ENCODE measurements around the gene C11orf52. TPM values are rescaled to one million over a fixed set of nuclear protein-coding genes. Genes with fewer than 3 reads are reported as not detected.

The C11orf52 gene
- total and polyA plus RNA-seq, 2 of the 13 experiments (the other 11 are each of a cell fraction or from before 2014, with no cell fraction given), result 7.4 to 11.0 TPM

DNA sequence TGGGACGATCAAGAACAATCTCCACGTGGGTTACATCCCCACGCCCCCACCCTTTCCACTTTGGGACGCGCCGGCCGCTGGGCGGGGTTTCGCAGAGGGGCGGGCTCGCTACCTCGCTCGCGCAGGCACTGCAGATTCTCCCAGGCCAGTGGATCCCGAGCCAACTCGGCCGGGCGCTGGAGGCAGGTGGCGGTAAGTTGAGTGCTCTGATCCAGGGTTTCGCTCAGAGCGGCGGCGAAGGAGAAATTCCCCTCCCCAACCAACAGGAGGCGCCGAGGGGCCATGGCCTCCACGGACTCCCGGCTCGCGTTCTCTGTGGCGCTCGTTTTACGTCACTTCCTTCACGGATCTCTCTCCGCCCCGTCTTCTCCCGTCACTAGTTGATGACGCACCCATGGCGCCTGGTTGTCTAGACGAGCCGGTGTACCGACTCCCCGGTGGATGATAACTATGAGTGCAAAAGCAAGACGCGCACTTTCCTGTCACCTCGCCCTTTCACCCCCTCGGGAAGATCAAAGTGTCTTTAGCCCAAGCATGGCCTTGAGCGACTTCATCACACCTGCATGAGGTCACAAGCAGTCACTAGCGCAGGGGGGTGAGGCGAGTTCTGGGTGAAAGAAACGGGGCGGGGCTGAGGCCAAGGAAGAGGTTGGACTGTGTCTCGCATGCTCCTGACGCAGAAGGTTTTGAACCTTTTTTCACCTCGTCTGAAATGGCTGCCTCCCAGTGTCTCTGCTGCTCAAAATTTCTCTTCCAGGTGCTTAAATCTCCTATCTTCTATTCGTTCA is 39.7 kb upstream of the C11orf52 start, which contains the start of the genes CFAP68 and FDXACB1 (continued):
- TF ChIP-seq PCBP1 (IDR thresholded peaks at IDR 0.05; ENCODE audit: borderline replicate concordance, low read depth, low read length) (0 out of 2 replicates have a peak, but pooled peaks have one; percentile 80), HES4 (CRISPR knock-in tag; IDR thresholded peaks at IDR 0.05; ENCODE audit: borderline replicate concordance) (peak; percentile 51; the same call in 1 of the 2 replicates), ZNF557 (CRISPR knock-in tag; IDR thresholded peaks at IDR 0.05) (0 out of 2 replicates have a peak, but pooled peaks have one; percentile 40), ONECUT2 (CRISPR knock-in tag; IDR thresholded peaks at IDR 0.05) (peak; percentile 52; the same call in 1 of the 2 replicates), ZNF282 (IDR thresholded peaks at IDR 0.05; ENCODE audit: partially characterized antibody) (no peak), SP1 (IDR thresholded peaks at IDR 0.05) (no peak), SP1 (CRISPR knock-in tag; IDR thresholded peaks at IDR 0.05) (peak; percentile 80), HNRNPK (IDR thresholded peaks at IDR 0.05; ENCODE audit: low read depth, low read length, poor library complexity, severe bottlenecking) (no peak), FOXK2 (IDR thresholded peaks at IDR 0.05) (peak; percentile 65; the same call in 1 of the 2 replicates), SKI (IDR thresholded peaks at IDR 0.05; ENCODE audit: partially characterized antibody) (peak; percentile 99), ZNF333 (CRISPR knock-in tag; IDR thresholded peaks at IDR 0.05; ENCODE audit: borderline replicate concordance) (peak; percentile 45; the same call in 1 of the 2 replicates), ZNF616 (CRISPR knock-in tag; IDR thresholded peaks at IDR 0.05; ENCODE audit: low read depth) (no peak; the same call in 1 of the 2 replicates), ZNF546 (CRISPR knock-in tag; conservative IDR thresholded peaks at IDR 0.05) (no peak; the same call in 1 of the 2 replicates), ZKSCAN1 (IDR thresholded peaks at IDR 0.05; ENCODE audit: low read length) (no peak), ZBTB21 (CRISPR knock-in tag; IDR thresholded peaks at IDR 0.05) (peak; percentile 97), ZNF484 (CRISPR knock-in tag; IDR thresholded peaks at IDR 0.05; ENCODE audit: borderline replicate concordance, low read depth) (0 out of 2 replicates have a peak, but pooled peaks have one; percentile 56), NR2F1 (CRISPR knock-in tag; IDR thresholded peaks at IDR 0.05) (peak; percentile 33 to 67; a peak in 3 of 4 replicates), NFRKB (IDR thresholded peaks at IDR 0.05) (no peak), SUZ12 (IDR thresholded peaks at IDR 0.05; ENCODE audit: low read depth, low read length) (no peak), ZNF3 (CRISPR knock-in tag; IDR thresholded peaks at IDR 0.05) (0 out of 2 replicates have a peak, but pooled peaks have one; percentile 51), MAFG (CRISPR knock-in tag; IDR thresholded peaks at IDR 0.05) (no peak)
- TF ChIP-seq, protein P1, sequence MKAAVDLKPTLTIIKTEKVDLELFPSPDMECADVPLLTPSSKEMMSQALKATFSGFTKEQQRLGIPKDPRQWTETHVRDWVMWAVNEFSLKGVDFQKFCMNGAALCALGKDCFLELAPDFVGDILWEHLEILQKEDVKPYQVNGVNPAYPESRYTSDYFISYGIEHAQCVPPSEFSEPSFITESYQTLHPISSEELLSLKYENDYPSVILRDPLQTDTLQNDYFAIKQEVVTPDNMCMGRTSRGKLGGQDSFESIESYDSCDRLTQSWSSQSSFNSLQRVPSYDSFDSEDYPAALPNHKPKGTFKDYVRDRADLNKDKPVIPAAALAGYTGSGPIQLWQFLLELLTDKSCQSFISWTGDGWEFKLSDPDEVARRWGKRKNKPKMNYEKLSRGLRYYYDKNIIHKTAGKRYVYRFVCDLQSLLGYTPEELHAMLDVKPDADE (CRISPR knock-in tag; IDR thresholded peaks at IDR 0.05), result 0 out of 2 replicates have a peak, but pooled peaks have one; percentile 57
- TF ChIP-seq, protein P2, sequence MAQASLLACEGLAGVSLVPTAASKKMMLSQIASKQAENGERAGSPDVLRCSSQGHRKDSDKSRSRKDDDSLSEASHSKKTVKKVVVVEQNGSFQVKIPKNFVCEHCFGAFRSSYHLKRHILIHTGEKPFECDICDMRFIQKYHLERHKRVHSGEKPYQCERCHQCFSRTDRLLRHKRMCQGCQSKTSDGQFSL (CRISPR knock-in tag; IDR thresholded peaks at IDR 0.05), result peak; percentile 67; the same call in 1 of the 2 replicates
- TF ChIP-seq, protein P3, sequence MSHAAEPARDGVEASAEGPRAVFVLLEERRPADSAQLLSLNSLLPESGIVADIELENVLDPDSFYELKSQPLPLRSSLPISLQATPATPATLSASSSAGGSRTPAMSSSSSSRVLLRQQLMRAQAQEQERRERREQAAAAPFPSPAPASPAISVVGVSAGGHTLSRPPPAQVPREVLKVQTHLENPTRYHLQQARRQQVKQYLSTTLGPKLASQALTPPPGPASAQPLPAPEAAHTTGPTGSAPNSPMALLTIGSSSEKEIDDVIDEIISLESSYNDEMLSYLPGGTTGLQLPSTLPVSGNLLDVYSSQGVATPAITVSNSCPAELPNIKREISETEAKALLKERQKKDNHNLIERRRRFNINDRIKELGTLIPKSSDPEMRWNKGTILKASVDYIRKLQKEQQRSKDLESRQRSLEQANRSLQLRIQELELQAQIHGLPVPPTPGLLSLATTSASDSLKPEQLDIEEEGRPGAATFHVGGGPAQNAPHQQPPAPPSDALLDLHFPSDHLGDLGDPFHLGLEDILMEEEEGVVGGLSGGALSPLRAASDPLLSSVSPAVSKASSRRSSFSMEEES (CRISPR knock-in tag; IDR thresholded peaks at IDR 0.05), result 0 out of 2 replicates have a peak, but pooled peaks have one; percentile 15
- TF ChIP-seq, protein P4, sequence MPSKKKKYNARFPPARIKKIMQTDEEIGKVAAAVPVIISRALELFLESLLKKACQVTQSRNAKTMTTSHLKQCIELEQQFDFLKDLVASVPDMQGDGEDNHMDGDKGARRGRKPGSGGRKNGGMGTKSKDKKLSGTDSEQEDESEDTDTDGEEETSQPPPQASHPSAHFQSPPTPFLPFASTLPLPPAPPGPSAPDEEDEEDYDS (CRISPR knock-in tag; IDR thresholded peaks at IDR 0.05), result peak; percentile 80
- TF ChIP-seq, protein P5, sequence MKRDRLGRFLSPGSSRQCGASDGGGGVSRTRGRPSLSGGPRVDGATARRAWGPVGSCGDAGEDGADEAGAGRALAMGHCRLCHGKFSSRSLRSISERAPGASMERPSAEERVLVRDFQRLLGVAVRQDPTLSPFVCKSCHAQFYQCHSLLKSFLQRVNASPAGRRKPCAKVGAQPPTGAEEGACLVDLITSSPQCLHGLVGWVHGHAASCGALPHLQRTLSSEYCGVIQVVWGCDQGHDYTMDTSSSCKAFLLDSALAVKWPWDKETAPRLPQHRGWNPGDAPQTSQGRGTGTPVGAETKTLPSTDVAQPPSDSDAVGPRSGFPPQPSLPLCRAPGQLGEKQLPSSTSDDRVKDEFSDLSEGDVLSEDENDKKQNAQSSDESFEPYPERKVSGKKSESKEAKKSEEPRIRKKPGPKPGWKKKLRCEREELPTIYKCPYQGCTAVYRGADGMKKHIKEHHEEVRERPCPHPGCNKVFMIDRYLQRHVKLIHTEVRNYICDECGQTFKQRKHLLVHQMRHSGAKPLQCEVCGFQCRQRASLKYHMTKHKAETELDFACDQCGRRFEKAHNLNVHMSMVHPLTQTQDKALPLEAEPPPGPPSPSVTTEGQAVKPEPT (CRISPR knock-in tag; IDR thresholded peaks at IDR 0.05; ENCODE audit: low read depth), result no peak
